Trophoblast cell (in vitro differentiated cells and primary cell): ENCODE results near the gene PTCD1.

ENCODE experiments used
- DNase-seq, 2 donors: peaks; one replicate each; pipeline ENCODE4 v3.0.0-alpha.2; 2016
- H2AFZ ChIP-seq: 2 replicates; pipeline ENCODE4 v1.6.1; 2013; ENCODE audit warnings: low read length, moderate library complexity, mild to moderate bottlenecking; ENCODE audit not compliant: insufficient read depth, poor library complexity
- H2AK5ac ChIP-seq: 2 replicates; pipeline ENCODE4 v1.6.1; 2013; ENCODE audit warnings: mild to moderate bottlenecking, low read length
- H2BK120ac ChIP-seq: 2 replicates; pipeline ENCODE4 v1.6.1; 2013; ENCODE audit warnings: low read length, mild to moderate bottlenecking, moderate library complexity; ENCODE audit not compliant: insufficient read depth, poor library complexity
- H2BK12ac ChIP-seq: 2 replicates; pipeline ENCODE4 v1.6.1; 2013; ENCODE audit warnings: mild to moderate bottlenecking, low read length, moderate library complexity
- H2BK5ac ChIP-seq: 2 replicates; pipeline ENCODE4 v1.6.1; 2013; ENCODE audit warnings: low read length, low read depth, moderate library complexity, mild to moderate bottlenecking; ENCODE audit not compliant: poor library complexity
- H3K14ac ChIP-seq: 2 replicates; pipeline ENCODE4 v1.6.1; 2013; ENCODE audit warnings: mild to moderate bottlenecking, low read length
- H3K18ac ChIP-seq: 2 replicates; pipeline ENCODE4 v1.6.1; 2013; ENCODE audit warnings: mild to moderate bottlenecking, low read length
- H3K23ac ChIP-seq: 2 replicates; pipeline ENCODE4 v1.6.1; 2013; ENCODE audit warnings: low read length
- H3K27ac ChIP-seq: 2 replicates; pipeline ENCODE4 v1.5.1; 2013; ENCODE audit warnings: low read depth, mild to moderate bottlenecking, inconsistent platforms, low read length, moderate library complexity
- H3K27me3 ChIP-seq: 2 replicates; pipeline ENCODE4 v1.6.1; 2013; ENCODE audit warnings: inconsistent platforms, mild to moderate bottlenecking, low read length, moderate library complexity; ENCODE audit not compliant: insufficient read depth
- H3K36me3 ChIP-seq, 2 experiments: 1 replicate in 1 of 2; 2 replicates in 1 of 2; pipeline ENCODE4 v1.6.1; 2013; ENCODE audit warnings: low read length in 2 of 2, mild to moderate bottlenecking in 2 of 2, moderate library complexity in 1 of 2; ENCODE audit not compliant: insufficient read depth in 2 of 2, control insufficient read depth in 1 of 2
- H3K4ac ChIP-seq: 2 replicates; pipeline ENCODE4 v1.6.1; 2013; ENCODE audit warnings: low read depth, mild to moderate bottlenecking, low read length, moderate library complexity
- H3K4me1 ChIP-seq, 2 experiments: 1 replicate in 1 of 2; 2 replicates in 1 of 2; pipeline ENCODE4 v1.6.1; 2013; ENCODE audit warnings: low read length in 2 of 2, mild to moderate bottlenecking in 2 of 2, moderate library complexity in 1 of 2; ENCODE audit not compliant: insufficient read depth in 2 of 2, control insufficient read depth in 1 of 2
- H3K4me2 ChIP-seq: 2 replicates; pipeline ENCODE4 v1.6.1; 2013; ENCODE audit warnings: inconsistent platforms, mild to moderate bottlenecking, low read length, moderate library complexity
- H3K4me3 ChIP-seq: 2 replicates; pipeline ENCODE4 v1.5.1; 2013; ENCODE audit warnings: mild to moderate bottlenecking, low read depth, low read length, inconsistent platforms
- H3K79me1 ChIP-seq: one replicate; pipeline ENCODE4 v1.6.1; 2013; ENCODE audit warnings: low read length
- H3K79me2 ChIP-seq: 2 replicates; pipeline ENCODE4 v1.6.1; 2013; ENCODE audit warnings: low read length, mild to moderate bottlenecking; ENCODE audit not compliant: control insufficient read depth, insufficient read depth, poor library complexity
- H3K9ac ChIP-seq: 2 replicates; pipeline ENCODE4 v1.6.1; 2013; ENCODE audit warnings: mild to moderate bottlenecking, low read length
- H3K9me3 ChIP-seq: 2 replicates; pipeline ENCODE4 v1.6.1; 2013; ENCODE audit warnings: low read depth, mild to moderate bottlenecking, control low read depth, inconsistent platforms, low read length; ENCODE audit not compliant: insufficient read depth
- H4K12ac ChIP-seq: 2 replicates; pipeline ENCODE4 v1.6.1; 2013; ENCODE audit warnings: low read depth, mild to moderate bottlenecking, low read length, moderate library complexity
- H4K8ac ChIP-seq: 2 replicates; pipeline ENCODE4 v1.6.1; 2013; ENCODE audit warnings: low read depth, mild to moderate bottlenecking, low read length, moderate library complexity
- H4K91ac ChIP-seq: one replicate; pipeline ENCODE4 v1.6.1; 2013; ENCODE audit warnings: low read depth, mild to moderate bottlenecking, low read length, moderate library complexity
- WGBS: extraction: QIAGEN DNeasy Blood & Tissue Kit; methylation state at CpG from one replicate; pipeline ENCODE4 v1.1.7; 2013; ENCODE audit warnings: missing lambda C conversion rate; ENCODE audit not compliant: insufficient read length, insufficient coverage; ENCODE audit errors: extremely low coverage; 5-methylcytosine and 5-hydroxymethylcytosine counted together

Gene PTCD1

DNA sequence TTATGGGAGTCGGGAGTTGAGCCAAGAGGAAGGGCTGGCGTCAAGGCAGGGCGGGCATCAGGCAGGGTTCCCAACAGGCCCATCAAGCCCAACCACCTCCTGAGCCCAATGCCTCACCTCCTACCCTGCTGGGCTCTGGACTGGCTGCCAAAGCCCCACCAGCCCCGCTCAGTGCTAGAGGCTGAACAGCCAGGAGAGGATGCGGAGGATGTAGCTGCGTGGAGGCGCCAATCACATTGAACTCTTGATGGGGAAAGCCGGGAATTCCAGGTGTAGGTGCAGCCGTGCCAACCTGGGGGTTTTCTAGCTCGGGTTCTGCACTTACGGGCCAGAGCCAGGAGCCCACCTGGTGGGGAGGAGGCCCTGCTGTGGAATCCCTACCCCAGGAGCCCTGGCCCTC lies 14.5 kb upstream of the PTCD1 start:
- no CpG with 5 or more reads among the region's 11 CpGs for WGBS
- H3K4me3 ChIP-seq = no peak overlapping the region
- no peak overlapping the region for H3K14ac ChIP-seq
- no peak for DNase-seq
- H2BK5ac ChIP-seq = no peak overlapping the region
- H2BK12ac ChIP-seq = no peak overlapping the region
- no peak overlapping the region for H3K23ac ChIP-seq
- peaks cover 6% of the 10 kb centered on the region for H3K9me3 ChIP-seq
- no peak overlapping the region for H3K9ac ChIP-seq
- no peak overlapping the region for H2AFZ ChIP-seq
- H3K27ac ChIP-seq = no peak overlapping the region
- H3K18ac ChIP-seq = no peak overlapping the region
- H3K79me2 ChIP-seq = no peaks in the 10 kb centered on the region
- no peaks in the 10 kb centered on the region for H3K79me1 ChIP-seq
- H3K36me3 ChIP-seq = peaks cover 93 to 97% of the 10 kb centered on the region in 2 experiments
- no peak overlapping the region for H4K91ac ChIP-seq
- no peaks in the 10 kb centered on the region for H3K4me1 ChIP-seq
- H3K4ac ChIP-seq = no peak overlapping the region
- no peak overlapping the region for H2BK120ac ChIP-seq
- no peak overlapping the region for H4K12ac ChIP-seq
- H3K4me2 ChIP-seq = no peak overlapping the region
- no peaks in the 10 kb centered on the region for H3K27me3 ChIP-seq
- H4K8ac ChIP-seq = no peak overlapping the region
- H2AK5ac ChIP-seq = no peak overlapping the region

DNA sequence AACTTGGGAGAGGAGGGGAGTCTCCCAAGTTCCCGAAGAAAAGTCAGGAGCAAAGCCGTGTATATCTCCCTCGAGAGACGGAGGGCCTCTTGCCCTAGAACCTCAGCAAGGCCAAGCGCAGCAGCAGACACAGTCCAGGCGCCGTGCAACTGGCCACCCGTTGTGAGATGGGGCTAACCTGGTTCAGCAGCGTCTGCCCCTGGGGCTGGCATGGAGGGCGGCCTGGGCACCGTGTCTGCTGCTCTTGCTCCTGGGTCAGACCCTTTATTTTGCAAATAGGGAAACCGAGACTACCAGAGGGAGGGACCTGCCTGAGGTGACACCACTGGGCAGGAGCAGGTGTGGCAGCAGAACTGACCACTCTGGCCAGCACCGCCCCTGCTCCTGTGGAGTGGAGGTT lies 13.9 kb upstream of the PTCD1 start:
- no peak overlapping the region for H3K18ac ChIP-seq
- H3K36me3 ChIP-seq = peaks cover 93 to 97% of the 10 kb centered on the region in 2 experiments
- H4K91ac ChIP-seq = no peak overlapping the region
- no peak overlapping the region for H2AFZ ChIP-seq
- no peak overlapping the region for H4K8ac ChIP-seq
- peaks cover 6% of the 10 kb centered on the region for H3K9me3 ChIP-seq
- no peak overlapping the region for H3K9ac ChIP-seq
- H3K4ac ChIP-seq = no peak overlapping the region
- H2AK5ac ChIP-seq = no peak overlapping the region
- WGBS = no CpG with 5 or more reads among the region's 13 CpGs
- no peak overlapping the region for H3K4me3 ChIP-seq
- no peak overlapping the region for H2BK5ac ChIP-seq
- no peak overlapping the region for H2BK120ac ChIP-seq
- H3K79me1 ChIP-seq = no peaks in the 10 kb centered on the region
- H3K79me2 ChIP-seq = no peaks in the 10 kb centered on the region
- H3K27me3 ChIP-seq = no peaks in the 10 kb centered on the region
- no peak overlapping the region for H4K12ac ChIP-seq
- no peak overlapping the region for H3K4me2 ChIP-seq
- no peak overlapping the region for H3K23ac ChIP-seq
- no peak overlapping the region for H2BK12ac ChIP-seq
- H3K4me1 ChIP-seq = no peaks in the 10 kb centered on the region
- DNase-seq = no peak
- H3K27ac ChIP-seq = no peak overlapping the region
- no peak overlapping the region for H3K14ac ChIP-seq

DNA sequence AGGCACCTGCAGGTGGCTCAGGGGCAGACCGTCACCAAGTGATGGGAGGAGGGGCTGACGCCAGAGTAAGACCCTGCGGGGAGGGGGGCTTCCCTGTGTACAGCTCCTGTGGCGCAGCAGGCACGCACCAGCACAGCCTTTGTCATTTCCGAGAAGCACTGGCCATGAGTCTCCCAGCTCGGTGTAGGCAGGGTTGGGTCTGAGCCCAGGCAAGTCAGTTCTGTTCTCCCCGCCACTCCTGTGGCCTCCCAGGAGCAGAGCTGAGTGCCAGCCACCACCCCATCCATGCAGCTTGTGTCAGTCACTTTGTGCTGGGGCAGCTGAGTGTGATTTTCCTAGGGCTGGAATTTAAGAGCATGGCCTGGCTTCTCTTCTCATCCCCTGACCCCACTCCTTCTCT lies 13.3 kb upstream of the PTCD1 start:
- Histone ChIP-seq H3K23ac (no peak overlapping the region), H3K27me3 (no peaks in the 10 kb centered on the region), H3K9ac (no peak overlapping the region), H3K79me2 (no peaks in the 10 kb centered on the region), H2BK5ac (no peak overlapping the region), H3K4ac (no peak overlapping the region), H3K9me3 (peaks cover 6% of the 10 kb centered on the region), H3K79me1 (no peaks in the 10 kb centered on the region), H2AK5ac (no peak overlapping the region), H3K4me2 (no peak overlapping the region), H4K8ac (no peak overlapping the region), H3K36me3 (peaks cover 89 to 94% of the 10 kb centered on the region in 2 experiments), H3K4me3 (no peak overlapping the region), H3K4me1 (no peaks in the 10 kb centered on the region), H4K12ac (no peak overlapping the region), H3K14ac (no peak overlapping the region), H2AFZ (no peak overlapping the region), H4K91ac (no peak overlapping the region), H2BK12ac (no peak overlapping the region), H3K27ac (no peak overlapping the region), H2BK120ac (no peak overlapping the region), H3K18ac (no peak overlapping the region)
- no peak for DNase-seq
- WGBS = no CpG with 5 or more reads among the region's 8 CpGs

DNA sequence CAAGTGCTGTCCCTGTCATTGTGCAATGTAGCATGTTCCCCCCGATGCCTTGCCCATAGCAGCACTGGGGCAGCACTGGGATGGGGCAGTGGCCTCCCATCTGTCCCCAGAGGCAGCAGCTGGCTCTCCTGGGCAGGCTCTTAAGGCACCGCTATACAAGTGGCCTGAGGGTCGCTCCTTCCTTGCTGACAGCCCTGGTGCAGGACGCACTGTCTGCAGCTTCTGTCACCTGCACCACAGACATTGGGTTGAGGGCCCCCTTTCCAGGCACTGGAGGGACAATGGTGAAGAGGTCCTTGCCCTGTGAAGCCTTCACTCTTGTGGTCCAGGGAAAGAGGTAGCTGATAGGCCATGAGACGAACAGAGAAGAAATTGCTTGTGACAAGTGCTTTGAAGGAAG lies 10.7 kb upstream of the PTCD1 start:
- Histone ChIP-seq H3K14ac (no peak overlapping the region), H3K27me3 (no peaks in the 10 kb centered on the region), H3K36me3 (peaks cover 83 to 88% of the 10 kb centered on the region in 2 experiments), H2BK12ac (no peak overlapping the region), H4K91ac (no peak overlapping the region), H2BK120ac (no peak overlapping the region), H3K9ac (no peak overlapping the region), H3K4ac (no peak overlapping the region), H4K8ac (no peak overlapping the region), H3K79me2 (no peaks in the 10 kb centered on the region), H4K12ac (no peak overlapping the region), H3K9me3 (peaks cover 6% of the 10 kb centered on the region), H3K79me1 (no peaks in the 10 kb centered on the region), H3K4me1 (no peaks in the 10 kb centered on the region), H3K4me2 (no peak overlapping the region), H2AK5ac (no peak overlapping the region), H3K27ac (no peak overlapping the region), H2BK5ac (no peak overlapping the region), H3K18ac (no peak overlapping the region), H3K23ac (no peak overlapping the region), H2AFZ (no peak overlapping the region), H3K4me3 (no peak overlapping the region)
- no peak for DNase-seq
- no CpG with 5 or more reads among the region's 5 CpGs for WGBS
